Right lobe of liver (tissue), 6 donors: ENCODE results near the gene STX8. TPM values are rescaled to one million over a fixed set of nuclear protein-coding genes. Genes with fewer than 3 reads are reported as not detected.
A peak's percentile ranks its signal among the peaks of the same experiment; 100 is the strongest.

Experiments used
- ATAC-seq, 4 donors: fragments of 200-7000 bp; cut with Tn5 transposase; one replicate each; pipeline ENCODE4 v1.9.1; 2020; ENCODE audit warnings: mild to moderate bottlenecking in 4 of 4, moderate library complexity in 4 of 4
- DNase-seq, 3 donors: peaks; one replicate each; pipeline ENCODE4 v3.0.0-alpha.2; 2020
- H3K27ac ChIP-seq, 3 donors: fragments of 200-600 bp; one replicate each; pipeline ENCODE4 v1.8.0; 2022
- H3K27me3 ChIP-seq, 2 donors: fragments of 200-600 bp; one replicate each; pipeline ENCODE4 v1.8.0; 2022
- H3K36me3 ChIP-seq, 4 donors: fragments of 200-600 bp; sonication (generic) in 1 of 4; one replicate each; pipeline versions ENCODE4 v1.5.1 to v1.8.0; 2017 to 2022; ENCODE audit warnings: control low read depth in 1 of 4
- H3K4me1 ChIP-seq, 4 donors: fragments of 200-600 bp; sonication (generic) in 1 of 4; one replicate each; pipeline versions ENCODE4 v1.5.1 to v1.8.0; 2017 to 2022; ENCODE audit warnings: control low read depth in 1 of 4
- H3K4me3 ChIP-seq, 3 donors: fragments of 200-600 bp; one replicate each; pipeline ENCODE4 v1.8.0; 2022
- H3K9me3 ChIP-seq, 4 donors: fragments of 200-600 bp; sonication (generic) in 1 of 4; one replicate each; pipeline versions ENCODE4 v1.5.1 to v1.8.0; 2017 to 2022; ENCODE audit warnings: control low read depth in 1 of 4
- POLR2A ChIP-seq: fragments of 450-650 bp; IDR thresholded peaks from one replicate; pipeline ENCODE4 v1.6.1; 2017; ENCODE audit warnings: antibody characterized with exemption, mild to moderate bottlenecking
- WGBS: methylation state at CpG from one replicate; pipeline ENCODE4 v1.1.6; 2018; ENCODE audit warnings: low coverage, low lambda C conversion rate; ENCODE audit not compliant: insufficient coverage; ENCODE audit errors: missing lambda C conversion rate; 5-methylcytosine and 5-hydroxymethylcytosine counted together
- intact Hi-C, 2 donors: fragments of 100-400 bp; cut with DNase I; formaldehyde crosslinking; loops; one replicate each; pipeline versions ENCODE4 v1.11.2 to v1.14.1; 2022
- total RNA-seq, 6 experiments: library from RNA; depleted of rRNA in 2 of 6; stranded (reverse); fragments of >200 nt in 2 of 6; fragmentation: NEBNext Ultra II Directional in 3 of 6; extraction: Animal tissue kit (Norgen Biotek cat#: 25700) in 3 of 6; gene quantifications; one replicate each; pipeline versions ENCODE4 v1.1.0 to v1.2.4, GENCODE V29; 2016 to 2023
- TF ChIP-seq, protein P1 (sequence below), 4 donors: fragments of 200-600 bp in 3 of 4; fragments of 450-650 bp in 1 of 4; IDR thresholded peaks; one replicate each; pipeline versions ENCODE4 v1.5.1 to v1.8.0; 2016 to 2022; ENCODE audit warnings: antibody characterized with exemption in 4 of 4, mild to moderate bottlenecking in 2 of 4
- donor health status: DM: no; HTN: yes; CAD: no.
- donor health status: DM: no; HTN: no; CAD: no.
- donor health status: DM: no; HTN: no; CAD: no.
- donor health status: DM: no; HTN: yes; CAD: no.
- donor health status: DM: no; HTN: yes; CAD: no.

The STX8 gene
- total RNA-seq, 6 experiments from 2014 or later: 20.6 to 35.3 (median 27.7) TPM

GRCh38 chr17:9432134-9432885 lies 143.3 kb downstream of the STX8 start:
- Histone ChIP-seq H3K4me3 (no peak overlapping the region), H3K36me3 (no peaks in the 10 kb centered on the region), H3K27me3 (no peaks in the 10 kb centered on the region), H3K27ac (no peak overlapping the region), H3K9me3 (no peaks in the 10 kb centered on the region), H3K4me1 (no peaks in the 10 kb centered on the region)
- intact Hi-C loops: no loop called here
- no peak for DNase-seq
- 59% methylated on average over 6 of the region's 6 CpGs for WGBS
- ATAC-seq: no peak
- TF ChIP-seq, protein P1, sequence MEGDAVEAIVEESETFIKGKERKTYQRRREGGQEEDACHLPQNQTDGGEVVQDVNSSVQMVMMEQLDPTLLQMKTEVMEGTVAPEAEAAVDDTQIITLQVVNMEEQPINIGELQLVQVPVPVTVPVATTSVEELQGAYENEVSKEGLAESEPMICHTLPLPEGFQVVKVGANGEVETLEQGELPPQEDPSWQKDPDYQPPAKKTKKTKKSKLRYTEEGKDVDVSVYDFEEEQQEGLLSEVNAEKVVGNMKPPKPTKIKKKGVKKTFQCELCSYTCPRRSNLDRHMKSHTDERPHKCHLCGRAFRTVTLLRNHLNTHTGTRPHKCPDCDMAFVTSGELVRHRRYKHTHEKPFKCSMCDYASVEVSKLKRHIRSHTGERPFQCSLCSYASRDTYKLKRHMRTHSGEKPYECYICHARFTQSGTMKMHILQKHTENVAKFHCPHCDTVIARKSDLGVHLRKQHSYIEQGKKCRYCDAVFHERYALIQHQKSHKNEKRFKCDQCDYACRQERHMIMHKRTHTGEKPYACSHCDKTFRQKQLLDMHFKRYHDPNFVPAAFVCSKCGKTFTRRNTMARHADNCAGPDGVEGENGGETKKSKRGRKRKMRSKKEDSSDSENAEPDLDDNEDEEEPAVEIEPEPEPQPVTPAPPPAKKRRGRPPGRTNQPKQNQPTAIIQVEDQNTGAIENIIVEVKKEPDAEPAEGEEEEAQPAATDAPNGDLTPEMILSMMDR (IDR thresholded peaks at IDR 0.05): no peak
- no peak for TF ChIP-seq POLR2A

DNA sequence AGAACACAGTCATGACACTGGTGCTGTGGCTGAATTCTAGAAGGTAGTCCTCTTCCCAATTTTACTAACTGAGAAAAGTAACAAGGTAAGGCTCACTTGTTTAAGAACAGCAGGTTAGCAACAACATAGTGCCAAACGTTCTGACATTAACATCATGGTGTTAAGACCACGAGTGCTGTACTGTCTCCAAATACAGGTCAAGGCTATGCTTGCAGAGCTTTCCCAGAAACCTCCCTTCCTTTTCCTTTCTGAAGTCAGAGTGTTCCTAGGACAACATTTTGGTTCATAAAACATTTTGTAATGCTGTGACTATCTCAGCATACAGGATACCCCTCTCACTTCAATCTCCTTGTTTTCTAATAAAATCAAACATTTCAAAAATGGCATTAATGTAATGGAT lies 144.0 kb downstream of the STX8 start:
- Histone ChIP-seq H3K9me3 (no peaks in the 10 kb centered on the region), H3K4me3 (no peak overlapping the region), H3K27ac (no peak overlapping the region), H3K27me3 (no peaks in the 10 kb centered on the region), H3K4me1 (no peaks in the 10 kb centered on the region), H3K36me3 (no peaks in the 10 kb centered on the region)
- DNase-seq (no peak), ATAC-seq (peak in 3 of 4 donors; percentile 18 to 21 (median 18))
- 29% methylated on average over 2 of the region's 2 CpGs for WGBS
- intact Hi-C loops: no loop called here
- TF ChIP-seq, protein P1 (IDR thresholded peaks at IDR 0.05): no peak
- TF ChIP-seq POLR2A: no peak

- no peak for ATAC-seq
- Histone ChIP-seq H3K4me1 (no peaks in the 10 kb centered on the region), H3K27me3 (no peaks in the 10 kb centered on the region), H3K36me3 (no peaks in the 10 kb centered on the region), H3K27ac (no peak overlapping the region), H3K4me3 (no peak overlapping the region), H3K9me3 (no peaks in the 10 kb centered on the region)
- no peak for DNase-seq
- 91% methylated on average over 10 of the region's 11 CpGs for WGBS
- intact Hi-C loops: no loop called here
- TF ChIP-seq, protein P1 (IDR thresholded peaks at IDR 0.05): no peak
- no peak for TF ChIP-seq POLR2A
Observed at GRCh38 chr17:9427465-9428315, 147.9 kb downstream of the STX8 start.

- TF ChIP-seq, protein P1 (IDR thresholded peaks at IDR 0.05): no peak
- no peak for TF ChIP-seq POLR2A
- no peaks in the 10 kb centered on the region for H3K4me1 ChIP-seq
- H3K4me3 ChIP-seq: no peak overlapping the region
- H3K36me3 ChIP-seq: no peaks in the 10 kb centered on the region
- DNase-seq (no peak), ATAC-seq (no peak)
- no peaks in the 10 kb centered on the region for H3K27me3 ChIP-seq
- 95% methylated on average over 4 of the region's 8 CpGs for WGBS
- no peaks in the 10 kb centered on the region for H3K9me3 ChIP-seq
- no peak overlapping the region for H3K27ac ChIP-seq
- intact Hi-C loops: no loop called here
Observed at GRCh38 chr17:9424071-9424640, 151.5 kb downstream of the STX8 start.
